ENCODE measurements around the gene C1QTNF8.

Gene C1QTNF8

GRCh38 chr16:1141191-1141590 is 45.1 kb upstream of the C1QTNF8 start:
- no peak for TF ChIP-seq CTCF (conservative IDR thresholded peaks at IDR 0.05)
- H3K27ac ChIP-seq, result no peak overlapping the region

- no peak overlapping the region for H3K27ac ChIP-seq
- no peak for TF ChIP-seq CTCF (conservative IDR thresholded peaks at IDR 0.05)
Measured at GRCh38 chr16:1140582-1141162, 44.6 kb upstream of the C1QTNF8 start.

GRCh38 chr16:1137604-1138003 is 41.6 kb upstream of the C1QTNF8 start:
- no peak overlapping the region for H3K27ac ChIP-seq

GRCh38 chr16:1135459-1135825 is 39.4 kb upstream of the C1QTNF8 start:
- H3K27ac ChIP-seq, result no peak overlapping the region
- TF ChIP-seq CTCF (conservative IDR thresholded peaks at IDR 0.05), result no peak

More at GRCh38 chr16:1137604-1138003, 41.6 kb upstream of the C1QTNF8 start:
- TF ChIP-seq CTCF (conservative IDR thresholded peaks at IDR 0.05), result no peak

GRCh38 chr16:1134776-1135458 is 38.9 kb upstream of the C1QTNF8 start:
- TF ChIP-seq CTCF (conservative IDR thresholded peaks at IDR 0.05), result no peak

GRCh38 chr16:1133810-1134520 is 37.9 kb upstream of the C1QTNF8 start:
- TF ChIP-seq CTCF (conservative IDR thresholded peaks at IDR 0.05), result no peak
- H3K27ac ChIP-seq, result no peak overlapping the region

More at GRCh38 chr16:1134776-1135458, 38.9 kb upstream of the C1QTNF8 start:
- no peak overlapping the region; the same call in 1 of the 2 replicates for H3K27ac ChIP-seq

GRCh38 chr16:1133271-1133670 is 37.2 kb upstream of the C1QTNF8 start:
- no peak overlapping the region for H3K27ac ChIP-seq
- TF ChIP-seq CTCF (conservative IDR thresholded peaks at IDR 0.05), result no peak

All from VCaP (cell line).